SJCRH30 (cell line): ENCODE results near the gene TBXAS1. TPM values are rescaled to one million over a fixed set of nuclear protein-coding genes. Genes with fewer than 3 reads are reported as not detected.
"Not testable (repeated sequence)": the region's sequence is repeated elsewhere in the genome, so short reads cannot be mapped to it uniquely, and the experiment has no call there.

Experiments
- DNase-seq, 2 experiments: peaks; one replicate each; pipeline ENCODE4 v3.0.0-alpha.2; 2015 to 2020
- H3K27ac ChIP-seq: fragments of 250-450 bp; sonication (Bioruptor Pico); 2 replicates; pipeline ENCODE4 v1.5.1; 2020; ENCODE audit warnings: mild to moderate bottlenecking, moderate library complexity
- H3K27me3 ChIP-seq: fragments of 250-450 bp; sonication (Bioruptor Pico); 2 replicates; pipeline ENCODE4 v1.5.1; 2020; ENCODE audit warnings: mild to moderate bottlenecking, moderate library complexity
- H3K36me3 ChIP-seq: fragments of 250-450 bp; sonication (Bioruptor Pico); 2 replicates; pipeline ENCODE4 v1.5.1; 2020; ENCODE audit warnings: mild to moderate bottlenecking, moderate library complexity
- H3K4me1 ChIP-seq: fragments of 250-450 bp; sonication (Bioruptor Pico); 2 replicates; pipeline ENCODE4 v1.5.1; 2020; ENCODE audit warnings: mild to moderate bottlenecking, moderate library complexity
- H3K4me3 ChIP-seq: fragments of 250-450 bp; sonication (Bioruptor Pico); 2 replicates; pipeline ENCODE4 v1.5.1; 2020; ENCODE audit warnings: mild to moderate bottlenecking, moderate library complexity
- H3K9me3 ChIP-seq: fragments of 250-450 bp; sonication (Bioruptor Pico); replicated peaks from 2 replicates; pipeline ENCODE4 v1.5.1; 2020; ENCODE audit warnings: mild to moderate bottlenecking, moderate library complexity
- total RNA-seq: library from RNA; depleted of rRNA; stranded (reverse); fragments of >200 nt; shearing (Covaris generic); gene quantifications from 2 replicates; pipeline ENCODE4 v1.2.3, GENCODE V29; 2014

Gene TBXAS1
- total RNA-seq, 1 experiment from 2014 or later = 2.9 TPM

GRCh38 chr7:139838876-139839275 is 9.8 kb downstream of the TBXAS1 start:
- Histone ChIP-seq H3K36me3 (no peaks in the 10 kb centered on the region), H3K9me3 (peaks cover 6% of the 10 kb centered on the region; the same call in 1 of the 2 replicates), H3K27ac (no peak overlapping the region), H3K4me3 (no peak overlapping the region), H3K4me1 (no peaks in the 10 kb centered on the region), H3K27me3 (no peaks in the 10 kb centered on the region)
- no peak for DNase-seq

- H3K27ac ChIP-seq = no peak overlapping the region
- no peak overlapping the region for H3K4me3 ChIP-seq
- H3K9me3 ChIP-seq = peaks cover 3% of the 10 kb centered on the region; the same call in 1 of the 2 replicates
- DNase-seq = no peak
- H3K36me3 ChIP-seq = no peaks in the 10 kb centered on the region
- H3K4me1 ChIP-seq = no peaks in the 10 kb centered on the region
- no peaks in the 10 kb centered on the region for H3K27me3 ChIP-seq
Measured at GRCh38 chr7:139840776-139841175, 11.7 kb downstream of the TBXAS1 start.

GRCh38 chr7:139842401-139843210 is 13.5 kb downstream of the TBXAS1 start:
- Histone ChIP-seq H3K27me3 (no peaks in the 10 kb centered on the region), H3K27ac (no peak overlapping the region), H3K36me3 (no peaks in the 10 kb centered on the region), H3K4me1 (no peaks in the 10 kb centered on the region), H3K4me3 (no peak overlapping the region), H3K9me3 (no peaks in the 10 kb centered on the region)
- DNase-seq = no peak

- not testable (repeated sequence) for H3K27ac ChIP-seq, H3K9me3 ChIP-seq, H3K27me3 ChIP-seq, H3K4me3 ChIP-seq, H3K4me1 ChIP-seq, H3K36me3 ChIP-seq, DNase-seq
Measured at GRCh38 chr7:139843211-139843537, 14.1 kb downstream of the TBXAS1 start.

- Histone ChIP-seq H3K27me3 (no peaks in the 10 kb centered on the region), H3K9me3 (no peaks in the 10 kb centered on the region), H3K4me3 (no peak overlapping the region), H3K36me3 (no peaks in the 10 kb centered on the region), H3K4me1 (no peaks in the 10 kb centered on the region), H3K27ac (no peak overlapping the region)
- no peak for DNase-seq
Measured at GRCh38 chr7:139844779-139845442, 15.8 kb downstream of the TBXAS1 start.

GRCh38 chr7:139845443-139845805 is 16.4 kb downstream of the TBXAS1 start:
- no peak for DNase-seq
- Histone ChIP-seq H3K9me3 (no peaks in the 10 kb centered on the region), H3K4me3 (no peak overlapping the region), H3K27me3 (no peaks in the 10 kb centered on the region), H3K36me3 (no peaks in the 10 kb centered on the region), H3K27ac (no peak overlapping the region), H3K4me1 (no peaks in the 10 kb centered on the region)

- Histone ChIP-seq H3K27me3 (no peaks in the 10 kb centered on the region), H3K4me1 (no peaks in the 10 kb centered on the region), H3K4me3 (no peak overlapping the region), H3K27ac (no peak overlapping the region), H3K36me3 (no peaks in the 10 kb centered on the region), H3K9me3 (no peaks in the 10 kb centered on the region)
- no peak for DNase-seq
Measured at GRCh38 chr7:139846297-139846696, 17.2 kb downstream of the TBXAS1 start.

GRCh38 chr7:139848274-139848673 is 19.2 kb downstream of the TBXAS1 start:
- Histone ChIP-seq H3K4me3 (no peak overlapping the region), H3K36me3 (no peaks in the 10 kb centered on the region), H3K9me3 (no peaks in the 10 kb centered on the region), H3K27me3 (no peaks in the 10 kb centered on the region), H3K4me1 (no peaks in the 10 kb centered on the region), H3K27ac (no peak overlapping the region)
- DNase-seq = no peak

GRCh38 chr7:139850906-139851305 is 21.8 kb downstream of the TBXAS1 start:
- no peak for DNase-seq
- Histone ChIP-seq H3K4me1 (no peaks in the 10 kb centered on the region), H3K9me3 (no peaks in the 10 kb centered on the region), H3K36me3 (no peaks in the 10 kb centered on the region), H3K27me3 (no peaks in the 10 kb centered on the region), H3K4me3 (no peak overlapping the region), H3K27ac (no peak overlapping the region)

- no peak overlapping the region for H3K27ac ChIP-seq
- no peak overlapping the region for H3K4me3 ChIP-seq
- no peaks in the 10 kb centered on the region for H3K36me3 ChIP-seq
- H3K27me3 ChIP-seq = no peaks in the 10 kb centered on the region
- no peak for DNase-seq
- H3K9me3 ChIP-seq = no peaks in the 10 kb centered on the region
- H3K4me1 ChIP-seq = no peaks in the 10 kb centered on the region
Measured at GRCh38 chr7:139851770-139852481, 22.9 kb downstream of the TBXAS1 start.

- H3K4me1 ChIP-seq = no peaks in the 10 kb centered on the region
- DNase-seq = no peak
- no peaks in the 10 kb centered on the region for H3K9me3 ChIP-seq
- H3K36me3 ChIP-seq = no peaks in the 10 kb centered on the region
- H3K4me3 ChIP-seq = no peak overlapping the region
- H3K27me3 ChIP-seq = no peaks in the 10 kb centered on the region
- no peak overlapping the region for H3K27ac ChIP-seq
Measured at GRCh38 chr7:139852482-139852845, 23.4 kb downstream of the TBXAS1 start.

- Histone ChIP-seq H3K27ac (no peak overlapping the region), H3K36me3 (no peaks in the 10 kb centered on the region), H3K4me3 (no peak overlapping the region), H3K9me3 (no peaks in the 10 kb centered on the region), H3K4me1 (no peaks in the 10 kb centered on the region), H3K27me3 (no peaks in the 10 kb centered on the region)
- DNase-seq = peak in 1 of 2 experiments; percentile 38
Measured at GRCh38 chr7:139853506-139854123, 24.6 kb downstream of the TBXAS1 start.

GRCh38 chr7:139854124-139854511 is 25.1 kb downstream of the TBXAS1 start:
- no peak for DNase-seq
- Histone ChIP-seq H3K27ac (no peak overlapping the region), H3K27me3 (no peaks in the 10 kb centered on the region), H3K36me3 (no peaks in the 10 kb centered on the region), H3K9me3 (no peaks in the 10 kb centered on the region), H3K4me3 (no peak overlapping the region), H3K4me1 (no peaks in the 10 kb centered on the region)

- DNase-seq = no peak
- Histone ChIP-seq H3K9me3 (no peaks in the 10 kb centered on the region), H3K4me3 (no peak overlapping the region), H3K36me3 (no peaks in the 10 kb centered on the region), H3K4me1 (no peaks in the 10 kb centered on the region), H3K27ac (no peak overlapping the region), H3K27me3 (no peaks in the 10 kb centered on the region)
Measured at GRCh38 chr7:139854803-139855497, 25.9 kb downstream of the TBXAS1 start.
